Ectodermal cell (in vitro differentiated cells): ENCODE data around the gene TEX261.

Experiments
- H3K27ac ChIP-seq: 2 replicates; pipeline ENCODE4 v1.7.0; 2013; ENCODE audit warnings: mild to moderate bottlenecking, low read depth, low read length; ENCODE audit not compliant: insufficient read depth, poor library complexity, severe bottlenecking
- H3K27me3 ChIP-seq: 2 replicates; pipeline ENCODE4 v1.7.0; 2013; ENCODE audit warnings: mild to moderate bottlenecking, low read length; ENCODE audit not compliant: insufficient read depth, control insufficient read depth, poor library complexity, severe bottlenecking
- H3K36me3 ChIP-seq: one replicate; pipeline ENCODE4 v1.7.0; 2013; ENCODE audit warnings: low read length; ENCODE audit not compliant: control insufficient read depth, insufficient read depth
- H3K4me1 ChIP-seq: one replicate; pipeline ENCODE4 v1.7.0; 2013; ENCODE audit warnings: low read length; ENCODE audit not compliant: control insufficient read depth, insufficient read depth
- H3K4me3 ChIP-seq: 2 replicates; pipeline ENCODE4 v1.7.0; 2013; ENCODE audit warnings: low read depth, low read length, control low read depth; ENCODE audit not compliant: insufficient read depth
- H3K9me3 ChIP-seq: 2 replicates; pipeline ENCODE4 v1.7.0; 2013; ENCODE audit warnings: mild to moderate bottlenecking, low read length, moderate library complexity; ENCODE audit not compliant: control insufficient read depth
- WGBS, 2 experiments: methylation state at CpG; one replicate each; pipeline ENCODE4 v1.1.7; 2013; ENCODE audit warnings: missing lambda C conversion rate in 2 of 2; 5-methylcytosine and 5-hydroxymethylcytosine counted together

The TEX261 gene

GRCh38 chr2:70959271-70959761, 35.4 kb downstream of the TEX261 start:
- peaks cover 38% of the 10 kb centered on the region for H3K27me3 ChIP-seq
- H3K27ac ChIP-seq = no peak overlapping the region
- H3K36me3 ChIP-seq = no peaks in the 10 kb centered on the region
- H3K4me3 ChIP-seq = no peak overlapping the region
- H3K9me3 ChIP-seq = no peaks in the 10 kb centered on the region
- 91 to 95% methylated on average over 9 of the region's 9 CpGs for WGBS, 2 experiments
- H3K4me1 ChIP-seq = no peaks in the 10 kb centered on the region

- H3K36me3 ChIP-seq = no peaks in the 10 kb centered on the region
- no peaks in the 10 kb centered on the region for H3K9me3 ChIP-seq
- 93 to 97% methylated on average over 6 of the region's 6 CpGs for WGBS, 2 experiments
- no peak overlapping the region for H3K4me3 ChIP-seq
- H3K27ac ChIP-seq = no peak overlapping the region
- H3K4me1 ChIP-seq = no peaks in the 10 kb centered on the region
- peaks cover 38% of the 10 kb centered on the region for H3K27me3 ChIP-seq
Observed at GRCh38 chr2:70958759-70959158, 35.9 kb downstream of the TEX261 start.

GRCh38 chr2:70957798-70958197, 36.9 kb downstream of the TEX261 start:
- Histone ChIP-seq H3K36me3 (no peaks in the 10 kb centered on the region), H3K27ac (no peak overlapping the region), H3K4me3 (no peak overlapping the region), H3K4me1 (no peaks in the 10 kb centered on the region), H3K27me3 (peaks cover 37% of the 10 kb centered on the region), H3K9me3 (no peaks in the 10 kb centered on the region)
- WGBS, 2 experiments = 85 to 87% methylated on average over 6 of the region's 6 CpGs

GRCh38 chr2:70956141-70956540, 38.5 kb downstream of the TEX261 start:
- WGBS, 2 experiments = 89 to 92% methylated on average over 2 of the region's 2 CpGs
- H3K27me3 ChIP-seq = peaks cover 36% of the 10 kb centered on the region
- H3K36me3 ChIP-seq = no peaks in the 10 kb centered on the region

GRCh38 chr2:70954886-70955285, 39.8 kb downstream of the TEX261 start:
- peaks cover 42% of the 10 kb centered on the region for H3K27me3 ChIP-seq
- no peaks in the 10 kb centered on the region for H3K4me1 ChIP-seq
- no peaks in the 10 kb centered on the region for H3K36me3 ChIP-seq
- no peaks in the 10 kb centered on the region for H3K9me3 ChIP-seq
- WGBS, 2 experiments = 85 to 86% methylated on average over 7 of the region's 7 CpGs
- H3K27ac ChIP-seq = no peak overlapping the region
- no peak overlapping the region for H3K4me3 ChIP-seq

More at GRCh38 chr2:70956141-70956540, 38.5 kb downstream of the TEX261 start:
- Histone ChIP-seq H3K4me1 (no peaks in the 10 kb centered on the region), H3K4me3 (no peak overlapping the region), H3K9me3 (no peaks in the 10 kb centered on the region), H3K27ac (no peak overlapping the region)

GRCh38 chr2:70949086-70949485, 45.6 kb downstream of the TEX261 start:
- Histone ChIP-seq H3K4me3 (no peak overlapping the region), H3K27me3 (peaks cover 68% of the 10 kb centered on the region), H3K27ac (no peak overlapping the region), H3K36me3 (no peaks in the 10 kb centered on the region), H3K9me3 (no peaks in the 10 kb centered on the region), H3K4me1 (peaks cover 7% of the 10 kb centered on the region)
- 82 to 85% methylated on average over 11 of the region's 11 CpGs for WGBS, 2 experiments

- Histone ChIP-seq H3K36me3 (no peaks in the 10 kb centered on the region), H3K4me1 (peaks cover 13% of the 10 kb centered on the region), H3K9me3 (no peaks in the 10 kb centered on the region), H3K27me3 (peaks cover 62% of the 10 kb centered on the region), H3K27ac (no peak overlapping the region), H3K4me3 (no peak overlapping the region)
- WGBS, 2 experiments = 14 to 15% methylated on average over 26 to 27 of the region's 27 CpGs
Observed at GRCh38 chr2:70948337-70949003, 46.2 kb downstream of the TEX261 start.

GRCh38 chr2:70947556-70948184, 47.0 kb downstream of the TEX261 start:
- Histone ChIP-seq H3K36me3 (no peaks in the 10 kb centered on the region), H3K4me1 (peaks cover 21% of the 10 kb centered on the region), H3K27ac (no peak overlapping the region), H3K9me3 (no peaks in the 10 kb centered on the region), H3K27me3 (peaks cover 55% of the 10 kb centered on the region), H3K4me3 (no peak overlapping the region)
- WGBS, 2 experiments = 34 to 36% methylated on average over 11 of the region's 11 CpGs

GRCh38 chr2:70946832-70947442, 47.7 kb downstream of the TEX261 start:
- Histone ChIP-seq H3K4me3 (no peak overlapping the region), H3K9me3 (no peaks in the 10 kb centered on the region), H3K27me3 (peaks cover 50% of the 10 kb centered on the region), H3K36me3 (no peaks in the 10 kb centered on the region), H3K27ac (no peak overlapping the region), H3K4me1 (peaks cover 28% of the 10 kb centered on the region)
- WGBS, 2 experiments = 20% methylated on average over 8 of the region's 8 CpGs

- peaks cover 57% of the 10 kb centered on the region for H3K27me3 ChIP-seq
- no peaks in the 10 kb centered on the region for H3K9me3 ChIP-seq
- H3K4me3 ChIP-seq = no peak overlapping the region
- H3K4me1 ChIP-seq = peaks cover 51% of the 10 kb centered on the region
- WGBS, 2 experiments = 83 to 88% methylated on average over 4 of the region's 4 CpGs
- no peaks in the 10 kb centered on the region for H3K36me3 ChIP-seq
- H3K27ac ChIP-seq = no peak overlapping the region
Observed at GRCh38 chr2:70944111-70944690, 50.5 kb downstream of the TEX261 start.
